Astrocyte (in vitro differentiated cells and primary cell): ENCODE data around the gene JAKMIP1.

Experiments used
- CTCF ChIP-seq: IDR thresholded peaks from 2 replicates; pipeline ENCODE4 v1.5.1; 2011; ENCODE audit warnings: low read depth, mild to moderate bottlenecking, inconsistent platforms, low read length, moderate library complexity; ENCODE audit not compliant: insufficient read depth
- EZH2 ChIP-seq: IDR thresholded peaks from 2 replicates; pipeline ENCODE4 v1.6.1; 2012; ENCODE audit warnings: mild to moderate bottlenecking, low read length, inconsistent platforms; ENCODE audit not compliant: insufficient read depth

GRCh38 chr4:6201580-6202091 is 1.3 kb upstream of the JAKMIP1 start:
- TF ChIP-seq CTCF (no peak), EZH2 (no peak)
